GM23338 (cell line): ENCODE results near the gene EXOC6B. TPM values are rescaled to one million over a fixed set of nuclear protein-coding genes. Genes with fewer than 3 reads are reported as not detected.

ENCODE experiments used
- ATAC-seq: fragments of 200-7000 bp; cut with Tn5 transposase; 3 replicates; pipeline ENCODE4 v1.9.1; 2020
- DNase-seq: peaks from one replicate; pipeline ENCODE4 v3.0.0-alpha.2; 2015; ENCODE audit warnings: low spot score
- H2AFZ ChIP-seq: fragments of 200-600 bp; sonication (generic); 2 replicates; pipeline ENCODE4 v1.8.0; 2016; ENCODE audit warnings: antibody characterized with exemption, mild to moderate bottlenecking, moderate library complexity
- H3F3A ChIP-seq: fragments of 200-600 bp; sonication (generic); replicated peaks from 2 replicates; pipeline ENCODE4 v1.8.0; 2017; ENCODE audit warnings: antibody characterized with exemption, mixed run types, low read depth
- H3K27ac ChIP-seq: fragments of 200-600 bp; sonication (generic); 2 replicates; pipeline ENCODE4 v1.6.1; 2016; ENCODE audit warnings: low read depth
- H3K27me3 ChIP-seq: fragments of 200-600 bp; sonication (generic); 2 replicates; pipeline ENCODE4 v1.8.0; 2016; ENCODE audit warnings: mild to moderate bottlenecking, mixed run types, moderate library complexity; ENCODE audit not compliant: insufficient read depth
- H3K36me3 ChIP-seq: fragments of 200-600 bp; sonication (generic); 2 replicates; pipeline ENCODE4 v1.8.0; 2016; ENCODE audit warnings: mild to moderate bottlenecking; ENCODE audit not compliant: insufficient read depth
- H3K4me1 ChIP-seq: fragments of 200-600 bp; sonication (generic); 2 replicates; pipeline ENCODE4 v1.8.0; 2016; ENCODE audit warnings: mild to moderate bottlenecking, moderate library complexity; ENCODE audit not compliant: insufficient read depth
- H3K4me2 ChIP-seq: fragments of 200-600 bp; sonication (generic); 2 replicates; pipeline ENCODE4 v1.7.1; 2017; ENCODE audit warnings: mixed run types
- H3K4me3 ChIP-seq: fragments of 200-600 bp; sonication (generic); 2 replicates; pipeline ENCODE4 v1.6.1; 2016; ENCODE audit warnings: mixed run types
- H3K79me2 ChIP-seq: fragments of 200-600 bp; sonication (generic); replicated peaks from 2 replicates; pipeline ENCODE4 v1.8.0; 2017; ENCODE audit warnings: mild to moderate bottlenecking; ENCODE audit not compliant: insufficient read depth
- H3K9me2 ChIP-seq: fragments of 200-600 bp; sonication (generic); 2 replicates; pipeline ENCODE4 v1.8.0; 2017; ENCODE audit not compliant: insufficient read depth
- H4K20me1 ChIP-seq: fragments of 200-600 bp; sonication (generic); replicated peaks from 2 replicates; pipeline ENCODE4 v1.8.0; 2017; ENCODE audit warnings: mild to moderate bottlenecking; ENCODE audit not compliant: insufficient read depth
- H3K27ac Mint-ChIP-seq: 2 replicates; pipeline ENCODE4 v1.8.0; 2020; ENCODE audit warnings: inconsistent platforms, mild to moderate bottlenecking, moderate library complexity, mixed read lengths
- H3K27me3 Mint-ChIP-seq: 3 replicates; pipeline ENCODE4 v1.8.0; 2022; ENCODE audit warnings: low read depth, mild to moderate bottlenecking, moderate library complexity, mixed read lengths, inconsistent platforms; ENCODE audit not compliant: insufficient read depth, poor library complexity
- H3K36me3 Mint-ChIP-seq: 3 replicates; pipeline ENCODE4 v1.8.0; 2021; ENCODE audit warnings: low read depth, mild to moderate bottlenecking, inconsistent platforms, moderate library complexity, mixed read lengths
- H3K4me1 Mint-ChIP-seq: 3 replicates; pipeline ENCODE4 v1.8.0; 2020; ENCODE audit warnings: mild to moderate bottlenecking, inconsistent platforms, mixed read lengths
- H3K4me3 Mint-ChIP-seq: 3 replicates; pipeline ENCODE4 v1.8.0; 2021; ENCODE audit warnings: moderate library complexity, mild to moderate bottlenecking, inconsistent platforms, mixed read lengths
- H3K9me3 Mint-ChIP-seq: 3 replicates; pipeline ENCODE4 v1.8.0; 2020; ENCODE audit warnings: moderate library complexity, mild to moderate bottlenecking, inconsistent platforms, mixed read lengths
- CREB1 ChIP-seq: fragments of 250-450 bp; sonication (Bioruptor Pico); IDR thresholded peaks from 2 replicates; pipeline ENCODE4 v1.5.0; 2020; ENCODE audit warnings: low read depth, mild to moderate bottlenecking, moderate library complexity
- CTCF ChIP-seq, 2 experiments: fragments of 200-600 bp in 1 of 2; sonication (generic) in 1 of 2; conservative IDR thresholded peaks; 2 replicates each; pipeline versions ENCODE4 v1.5.1 to v1.6.1; 2016 to 2017; ENCODE audit warnings: antibody characterized with exemption in 2 of 2, low read depth in 2 of 2, mild to moderate bottlenecking in 2 of 2, moderate library complexity in 1 of 2
- ETS1 ChIP-seq: IDR thresholded peaks from 2 replicates; pipeline ENCODE4 v1.6.1; 2016; ENCODE audit warnings: antibody characterized with exemption
- EZH2 ChIP-seq: fragments of 200-600 bp; sonication (generic); IDR thresholded peaks from one replicate; pipeline ENCODE4 v1.8.0; 2017; ENCODE audit warnings: antibody characterized with exemption, mild to moderate bottlenecking, low read depth; ENCODE audit not compliant: unreplicated experiment
- EZH2phosphoT487 ChIP-seq: fragments of 200-600 bp; sonication (generic); IDR thresholded peaks from one replicate; pipeline ENCODE4 v1.8.1; 2018; ENCODE audit warnings: antibody characterized with exemption; ENCODE audit not compliant: unreplicated experiment
- JUNB ChIP-seq: IDR thresholded peaks from one replicate; pipeline ENCODE4 v1.6.1; 2016; ENCODE audit warnings: antibody characterized with exemption; ENCODE audit not compliant: unreplicated experiment
- NANOG ChIP-seq: IDR thresholded peaks from 2 replicates; pipeline ENCODE4 v1.6.1; 2016; ENCODE audit warnings: antibody characterized with exemption, borderline replicate concordance
- POLR2AphosphoS5 ChIP-seq: IDR thresholded peaks from 2 replicates; pipeline ENCODE4 v1.6.1; 2016; ENCODE audit warnings: antibody characterized with exemption, low read depth
- REST ChIP-seq: IDR thresholded peaks from one replicate; pipeline ENCODE4 v1.6.1; 2018; ENCODE audit warnings: antibody characterized with exemption; ENCODE audit not compliant: unreplicated experiment
- STAT1 ChIP-seq: IDR thresholded peaks from one replicate; pipeline ENCODE4 v1.6.1; 2016; ENCODE audit warnings: antibody characterized with exemption; ENCODE audit not compliant: unreplicated experiment
- ZNF114 ChIP-seq: fragments of 250-450 bp; sonication (Bioruptor Pico); IDR thresholded peaks from 2 replicates; pipeline ENCODE4 v1.5.0; 2020; ENCODE audit warnings: mild to moderate bottlenecking, moderate library complexity
- ZNF331 ChIP-seq: fragments of 250-450 bp; sonication (Bioruptor Pico); IDR thresholded peaks from 2 replicates; pipeline ENCODE4 v1.5.0; 2020; ENCODE audit warnings: low read depth, mild to moderate bottlenecking, moderate library complexity
- ZNF462 ChIP-seq: fragments of 250-450 bp; sonication (Bioruptor Pico); IDR thresholded peaks from 2 replicates; pipeline ENCODE4 v1.5.0; 2020; ENCODE audit warnings: mild to moderate bottlenecking, moderate library complexity
- polyA plus RNA-seq: library from polyadenylated mRNA; unstranded; fragments of >200 nt; fragmentation: Nextera tagmentation; extraction: Ambion mirVana; gene quantifications from 2 replicates; pipeline ENCODE4 v1.2.1, GENCODE V29; 2016
- total RNA-seq: library from RNA; depleted of rRNA; stranded (reverse); fragments of >200 nt; shearing (Covaris generic); gene quantifications from 2 replicates; pipeline ENCODE4 v1.2.3, GENCODE V29; 2014

EXOC6B gene
- total and polyA plus RNA-seq, 2 experiments from 2014 or later: 7.2 to 45.9 TPM

GRCh38 chr2:72330652-72331051 lies 495.2 kb downstream of the EXOC6B start:
- Mint-ChIP-seq H3K36me3 (no peaks in the 10 kb centered on the region), H3K4me3 (no peak overlapping the region), H3K27me3 (no peaks in the 10 kb centered on the region), H3K27ac (peak overlapping the region; percentile 14; the same call in 1 of the 2 replicates), H3K9me3 (no peaks in the 10 kb centered on the region), H3K4me1 (peaks cover 11% of the 10 kb centered on the region)
- no peak overlapping the region for H3K4me3 ChIP-seq
- no peaks in the 10 kb centered on the region for H4K20me1 ChIP-seq
- H3K36me3 ChIP-seq: no peaks in the 10 kb centered on the region
- no peak for ATAC-seq
- no peaks in the 10 kb centered on the region for H3F3A ChIP-seq
- no peaks in the 10 kb centered on the region for H3K27me3 ChIP-seq
- DNase-seq: no peak
- H3K4me2 ChIP-seq: no peak overlapping the region
- H3K9me2 ChIP-seq: peaks cover 3% of the 10 kb centered on the region
- no peak overlapping the region for H3K27ac ChIP-seq
- peaks cover 3% of the 10 kb centered on the region; the same call in 1 of the 2 replicates for H3K4me1 ChIP-seq
- no peak overlapping the region for H2AFZ ChIP-seq
- no peaks in the 10 kb centered on the region for H3K79me2 ChIP-seq
- TF ChIP-seq JUNB (no peak), ZNF331 (no peak), POLR2AphosphoS5 (no peak), NANOG (no peak), ZNF462 (no peak), ETS1 (no peak), CREB1 (CRISPR knock-in tag) (no peak), REST (no peak), CTCF (conservative IDR thresholded peaks at IDR 0.05; ENCODE audit: low read depth in 2 of 2) (no peak), ZNF114 (CRISPR knock-in tag) (no peak), EZH2phosphoT487 (no peak), EZH2 (no peak), STAT1 (no peak)
